ENCODE measurements around the gene FERMT3. TPM values are rescaled to one million over a fixed set of nuclear protein-coding genes. Genes with fewer than 3 reads are reported as not detected.

FERMT3 gene
- total and polyA plus RNA-seq, 5 donors: 5.2 to 17.5 (median 10.9) TPM

DNA sequence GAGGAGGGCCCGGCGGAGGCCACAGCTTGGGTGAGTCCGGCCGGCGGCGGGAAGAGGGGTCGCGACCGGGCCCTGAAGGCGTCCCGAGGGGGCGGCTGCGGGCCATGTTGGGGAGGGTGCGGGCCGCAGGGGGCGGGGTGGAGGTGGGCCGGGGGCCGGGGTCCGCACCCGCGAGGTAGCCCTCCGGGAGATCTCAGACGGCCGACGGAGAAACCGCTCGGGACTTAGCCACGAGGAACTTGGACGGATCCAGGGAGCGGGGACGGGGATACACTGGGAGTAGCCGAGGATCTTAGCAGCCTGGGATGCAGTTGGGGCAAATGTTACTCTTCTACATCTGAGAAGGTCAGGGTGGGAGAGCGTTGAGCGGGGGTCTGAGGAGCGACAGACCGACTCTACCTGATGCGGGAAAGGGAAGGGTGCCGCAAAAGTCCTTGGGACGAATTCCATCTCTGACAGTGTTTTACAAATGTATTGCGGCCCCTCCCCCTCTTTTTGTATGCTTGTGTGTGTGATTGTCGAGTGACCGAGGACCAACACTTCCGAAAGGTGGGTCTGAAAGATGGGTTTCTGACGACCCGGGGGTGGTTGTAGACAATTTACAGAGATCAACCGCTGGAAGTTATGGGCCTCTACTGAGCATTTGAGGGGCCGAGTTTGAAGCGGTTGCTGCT is 19.9 kb upstream of the FERMT3 start:
- no peak overlapping the region for H3K4me3 ChIP-seq (ENCODE audit: low read length)
- DNase-seq (peak in 1 of 3 donors; percentile 24), ATAC-seq (no peak)
- H3K4me1 ChIP-seq (ENCODE audit: control insufficient read depth, insufficient read depth, low read length): peaks cover 6% of the 10 kb centered on the region
- under 1% methylated on average over 48 of the region's 48 CpGs for WGBS
- no peak overlapping the region for H3K27ac ChIP-seq (ENCODE audit: low read length)
- no peaks in the 10 kb centered on the region for H3K9me3 ChIP-seq (ENCODE audit: control insufficient read depth, low read length)
- H3K27me3 ChIP-seq (ENCODE audit: control insufficient read depth, insufficient read depth): no peaks in the 10 kb centered on the region
- intact Hi-C loops (cut with DNase I): loop anchor here in 1 of 4 donors (5.0 kb wide), 1 partner anchor 116 kb away; the partner anchor contains the start of gene CATSPERZ

DNA sequence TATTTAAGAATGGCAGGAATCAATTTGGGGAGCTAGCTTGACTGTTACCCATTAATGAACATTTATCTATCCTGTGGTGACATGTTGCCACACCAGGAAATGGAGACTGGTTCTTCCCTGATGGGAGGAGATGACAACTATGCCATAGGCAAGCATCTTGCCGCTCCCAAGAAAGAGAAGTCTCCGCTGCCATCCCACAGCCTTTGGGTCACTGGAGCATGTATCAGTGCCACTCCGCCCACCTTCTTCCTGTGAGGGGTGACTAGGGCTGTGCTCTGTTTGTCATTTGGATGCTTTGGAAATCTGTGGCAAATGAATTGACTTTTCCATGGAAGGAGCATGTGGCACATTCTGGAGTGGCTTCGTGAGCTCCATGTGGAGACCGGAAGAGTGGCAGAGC is 14.1 kb upstream of the FERMT3 start:
- DNase-seq: no peak
- Histone ChIP-seq H3K27ac (ENCODE audit: low read length) (no peak overlapping the region), H3K4me3 (ENCODE audit: low read length) (no peak overlapping the region), H3K4me1 (ENCODE audit: control insufficient read depth, insufficient read depth, low read length) (no peaks in the 10 kb centered on the region), H3K9me3 (ENCODE audit: control insufficient read depth, low read length) (no peaks in the 10 kb centered on the region), H3K27me3 (ENCODE audit: control insufficient read depth, insufficient read depth) (no peaks in the 10 kb centered on the region)
- no peak for ATAC-seq
- WGBS: 92% methylated on average over 5 of the region's 5 CpGs
- intact Hi-C loops (cut with DNase I): no loop called here

DNA sequence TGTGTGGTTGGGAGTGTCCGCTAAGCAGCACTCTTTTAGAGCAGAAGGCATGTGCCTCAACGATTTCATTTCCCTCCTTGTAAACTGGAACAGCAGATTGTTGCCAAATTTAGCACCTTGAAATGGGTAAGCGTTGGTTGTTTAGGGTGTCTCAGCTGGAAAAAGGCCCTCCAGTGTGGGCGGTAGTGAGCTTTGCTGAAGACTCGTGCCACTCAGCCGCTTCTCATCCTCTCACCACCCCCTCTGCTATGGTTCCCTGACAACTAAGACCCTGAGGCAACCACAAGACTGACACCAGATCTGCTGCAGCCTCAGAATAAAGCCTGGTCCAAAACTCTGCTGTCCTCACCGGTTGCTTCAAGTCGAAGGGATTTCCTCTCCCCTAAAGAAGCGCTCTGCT is 9.9 kb upstream of the FERMT3 start:
- H3K4me3 ChIP-seq (ENCODE audit: low read length): no peak overlapping the region
- H3K9me3 ChIP-seq (ENCODE audit: control insufficient read depth, low read length): no peaks in the 10 kb centered on the region
- intact Hi-C loops (cut with DNase I): no loop called here
- WGBS: 80% methylated on average over 9 of the region's 9 CpGs
- DNase-seq: no peak
- H3K4me1 ChIP-seq (ENCODE audit: control insufficient read depth, insufficient read depth, low read length): no peaks in the 10 kb centered on the region
- ATAC-seq: no peak
- H3K27ac ChIP-seq (ENCODE audit: low read length): no peak overlapping the region
- no peaks in the 10 kb centered on the region for H3K27me3 ChIP-seq (ENCODE audit: control insufficient read depth, insufficient read depth)

DNA sequence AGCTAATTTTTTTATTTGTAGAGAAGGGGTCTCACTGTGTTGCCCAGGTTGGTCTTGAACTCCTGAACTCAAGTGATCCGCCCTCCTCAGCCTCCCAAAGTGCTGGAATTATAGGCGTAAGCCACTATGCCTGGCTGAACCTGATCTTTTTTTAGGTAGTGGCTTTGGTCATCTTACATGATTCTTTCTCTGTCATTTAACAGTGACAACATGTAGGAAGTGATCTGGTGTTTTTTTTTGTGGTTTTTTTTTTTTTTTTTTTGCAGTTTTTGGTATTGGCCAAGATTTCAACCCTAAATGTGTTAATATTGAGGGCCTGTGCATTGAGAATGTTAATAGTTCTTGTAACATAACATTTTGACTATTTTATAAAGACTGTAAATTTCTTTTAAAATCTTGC is 8.0 kb upstream of the FERMT3 start:
- intact Hi-C loops (cut with DNase I): no loop called here
- ATAC-seq: no peak

GRCh38 chr11:64201543-64201942 is 5.0 kb upstream of the FERMT3 start:
- intact Hi-C loops (cut with DNase I): no loop called here
- Histone ChIP-seq H3K27ac (ENCODE audit: low read length) (no peak overlapping the region), H3K4me1 (ENCODE audit: control insufficient read depth, insufficient read depth, low read length) (no peaks in the 10 kb centered on the region), H3K27me3 (ENCODE audit: control insufficient read depth, insufficient read depth) (no peaks in the 10 kb centered on the region), H3K4me3 (ENCODE audit: low read length) (no peak overlapping the region), H3K9me3 (ENCODE audit: control insufficient read depth, low read length) (no peaks in the 10 kb centered on the region)
- WGBS: 63% methylated on average over 3 of the region's 3 CpGs
- DNase-seq (no peak), ATAC-seq (no peak)

More for the DNA sequence above, 8.0 kb upstream of the FERMT3 start:
- 99% methylated on average over 2 of the region's 2 CpGs for WGBS
- no peaks in the 10 kb centered on the region for H3K4me1 ChIP-seq (ENCODE audit: control insufficient read depth, insufficient read depth, low read length)
- no peaks in the 10 kb centered on the region for H3K9me3 ChIP-seq (ENCODE audit: control insufficient read depth, low read length)
- no peak overlapping the region for H3K4me3 ChIP-seq (ENCODE audit: low read length)
- H3K27ac ChIP-seq (ENCODE audit: low read length): no peak overlapping the region
- H3K27me3 ChIP-seq (ENCODE audit: control insufficient read depth, insufficient read depth): no peaks in the 10 kb centered on the region
- no peak for DNase-seq

- 95% methylated on average over 9 of the region's 9 CpGs for WGBS
- H3K4me1 ChIP-seq (ENCODE audit: control insufficient read depth, insufficient read depth, low read length): no peaks in the 10 kb centered on the region
- no peaks in the 10 kb centered on the region for H3K27me3 ChIP-seq (ENCODE audit: control insufficient read depth, insufficient read depth)
- H3K4me3 ChIP-seq (ENCODE audit: low read length): no peak overlapping the region
- intact Hi-C loops (cut with DNase I): no loop called here
- H3K27ac ChIP-seq (ENCODE audit: low read length): no peak overlapping the region
- DNase-seq (no peak), ATAC-seq (no peak)
- no peaks in the 10 kb centered on the region for H3K9me3 ChIP-seq (ENCODE audit: control insufficient read depth, low read length)
Measured at GRCh38 chr11:64202992-64203391, 3.5 kb upstream of the FERMT3 start.

DNA sequence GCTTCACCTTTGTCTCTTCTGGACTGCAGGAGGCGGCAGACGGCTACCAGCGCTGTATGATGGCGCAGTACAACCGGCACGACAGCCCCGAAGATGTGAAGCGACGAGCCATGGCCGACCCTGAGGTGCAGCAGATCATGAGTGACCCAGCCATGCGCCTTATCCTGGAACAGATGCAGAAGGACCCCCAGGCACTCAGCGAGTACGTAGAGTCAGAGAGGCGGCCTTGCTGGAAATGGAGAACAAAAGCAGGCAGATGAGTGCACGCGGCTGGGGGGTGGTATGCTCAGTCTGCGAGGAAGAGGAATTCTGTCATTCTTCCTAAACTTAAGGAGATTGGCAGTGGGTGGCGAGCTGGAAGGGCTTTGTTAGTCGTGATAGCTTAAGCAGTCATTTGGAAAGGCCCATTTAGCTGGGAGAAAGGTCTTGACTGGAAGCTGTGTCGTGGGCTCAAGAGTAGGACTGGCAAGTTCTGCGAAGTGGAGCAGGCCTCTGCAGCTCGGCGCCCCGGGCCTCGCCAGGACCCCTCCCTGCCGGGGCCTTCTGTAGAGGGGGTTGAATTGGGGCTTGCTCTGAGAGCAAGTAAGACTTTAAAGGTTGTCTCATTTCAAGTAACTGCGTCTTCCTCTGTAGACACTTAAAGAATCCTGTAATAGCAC is 3.0 kb upstream of the FERMT3 start:
- no peak overlapping the region for H3K4me3 ChIP-seq (ENCODE audit: low read length)
- DNase-seq (no peak), ATAC-seq (no peak)
- no peaks in the 10 kb centered on the region for H3K27me3 ChIP-seq (ENCODE audit: control insufficient read depth, insufficient read depth)
- no peaks in the 10 kb centered on the region for H3K9me3 ChIP-seq (ENCODE audit: control insufficient read depth, low read length)
- H3K4me1 ChIP-seq (ENCODE audit: control insufficient read depth, insufficient read depth, low read length): no peaks in the 10 kb centered on the region
- H3K27ac ChIP-seq (ENCODE audit: low read length): no peak overlapping the region
- whole genome bisulfite sequencing: 90% methylated on average over 27 of the region's 27 CpGs
- intact Hi-C loops (cut with DNase I): loop anchor here in 1 of 4 donors (2.0 kb wide), 1 partner anchor 97 kb away; the partner anchor contains the start of gene CATSPERZ

DNA sequence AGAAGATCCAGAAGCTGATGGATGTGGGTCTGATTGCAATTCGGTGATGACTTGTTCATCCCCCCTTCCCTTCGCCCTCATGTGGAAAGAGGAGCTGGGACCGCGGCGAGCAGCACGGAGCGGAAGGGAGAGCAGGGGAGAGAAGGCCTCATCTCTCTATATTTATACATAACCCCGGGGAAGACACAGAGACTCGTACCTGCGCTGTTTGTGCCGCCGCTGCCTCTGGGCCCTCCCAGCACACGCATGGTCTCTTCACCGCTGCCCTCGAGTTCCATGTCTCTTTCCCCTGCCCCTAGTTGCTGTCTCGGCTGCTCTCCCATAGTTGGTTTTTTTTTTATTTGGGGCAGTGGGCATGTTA is 2.5 kb upstream of the FERMT3 start:
- Histone ChIP-seq H3K4me3 (ENCODE audit: low read length) (no peak overlapping the region), H3K27ac (ENCODE audit: low read length) (no peak overlapping the region), H3K4me1 (ENCODE audit: control insufficient read depth, insufficient read depth, low read length) (no peaks in the 10 kb centered on the region), H3K9me3 (ENCODE audit: control insufficient read depth, low read length) (no peaks in the 10 kb centered on the region), H3K27me3 (ENCODE audit: control insufficient read depth, insufficient read depth) (no peaks in the 10 kb centered on the region)
- intact Hi-C loops (cut with DNase I): loop anchor here in 1 of 4 donors (2.0 kb wide), 1 partner anchor 97 kb away; the partner anchor contains the start of gene CATSPERZ
- 85% methylated on average over 16 of the region's 16 CpGs for WGBS
- DNase-seq (no peak), ATAC-seq (no peak)

DNA sequence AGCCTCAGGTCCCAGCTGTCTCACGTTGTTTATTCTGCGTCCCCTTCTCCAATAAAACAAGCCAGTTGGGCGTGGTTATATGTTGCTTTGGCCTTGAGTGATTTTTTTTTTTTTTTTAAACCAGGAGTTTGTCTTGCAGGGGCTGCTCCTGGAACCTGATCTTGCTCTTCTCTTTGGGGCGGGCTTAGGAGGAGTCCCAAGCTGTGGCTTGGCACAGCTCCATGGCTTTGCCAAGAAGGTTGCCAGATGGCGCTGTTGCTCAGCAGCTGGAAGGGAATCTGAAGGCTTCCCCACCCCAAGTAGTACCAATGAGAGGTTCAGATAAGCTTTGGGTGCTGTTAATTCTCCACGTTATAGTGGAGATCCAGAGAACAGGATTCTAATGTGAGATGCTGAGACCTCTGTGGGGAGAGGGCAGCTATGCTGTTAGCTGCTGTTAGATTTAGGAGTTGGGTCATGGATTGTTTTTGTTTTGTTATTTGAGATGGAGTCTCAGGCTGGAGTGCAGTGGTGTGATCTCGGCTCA is 2.0 kb upstream of the FERMT3 start:
- intact Hi-C loops (cut with DNase I): loop anchor here in 1 of 4 donors (2.0 kb wide), 1 partner anchor 96 kb away; the partner anchor contains the start of gene CATSPERZ
- Histone ChIP-seq H3K27me3 (ENCODE audit: control insufficient read depth, insufficient read depth) (no peaks in the 10 kb centered on the region), H3K27ac (ENCODE audit: low read length) (no peak overlapping the region), H3K9me3 (ENCODE audit: control insufficient read depth, low read length) (no peaks in the 10 kb centered on the region), H3K4me1 (ENCODE audit: control insufficient read depth, insufficient read depth, low read length) (no peaks in the 10 kb centered on the region), H3K4me3 (ENCODE audit: low read length) (no peak overlapping the region)
- WGBS: 37% methylated on average over 7 of the region's 7 CpGs
- peak; percentile 88 to 94 (median 92) for DNase-seq
- peak; percentile 49 to 51 for ATAC-seq

- ATAC-seq (peak; percentile 60 to 71), DNase-seq (peak; percentile 83 to 89 (median 87))
- WGBS: 27% methylated on average over 30 of the region's 30 CpGs
- H3K27ac ChIP-seq (ENCODE audit: low read length): peak overlapping the region; percentile 73
- no peaks in the 10 kb centered on the region for H3K9me3 ChIP-seq (ENCODE audit: control insufficient read depth, low read length)
- H3K4me1 ChIP-seq (ENCODE audit: control insufficient read depth, insufficient read depth, low read length): no peaks in the 10 kb centered on the region
- intact Hi-C loops (cut with DNase I): loop anchor here in 1 of 4 donors (2.0 to 5.0 kb wide), 2 partner anchors 43 to 95 kb away; partner anchors contain the start of genes CATSPERZ and PLCB3
- H3K4me3 ChIP-seq (ENCODE audit: low read length): peak overlapping the region; percentile 13
- no peaks in the 10 kb centered on the region for H3K27me3 ChIP-seq (ENCODE audit: control insufficient read depth, insufficient read depth)
Measured at GRCh38 chr11:64207256-64208085, 950 bp downstream of the FERMT3 start.

Data from right cardiac atrium (tissue), 5 donors.